NOMO-1 treated with dmso at 0.1 percent for 144 hours (cell line): ENCODE results near the gene NEGR1.

ENCODE experiments used
- DNase-seq: peaks from one replicate; lab custom pipeline; 2025; ENCODE audit not compliant: unreplicated experiment; lab: John Stamatoyannopoulos, UW

The NEGR1 gene

GRCh38 chr1:72051538-72051937 lies 230.8 kb downstream of the NEGR1 start:
- DNase-seq: no peak

- DNase-seq: no peak
Measured at GRCh38 chr1:72050551-72050950, 231.8 kb downstream of the NEGR1 start.

DNA sequence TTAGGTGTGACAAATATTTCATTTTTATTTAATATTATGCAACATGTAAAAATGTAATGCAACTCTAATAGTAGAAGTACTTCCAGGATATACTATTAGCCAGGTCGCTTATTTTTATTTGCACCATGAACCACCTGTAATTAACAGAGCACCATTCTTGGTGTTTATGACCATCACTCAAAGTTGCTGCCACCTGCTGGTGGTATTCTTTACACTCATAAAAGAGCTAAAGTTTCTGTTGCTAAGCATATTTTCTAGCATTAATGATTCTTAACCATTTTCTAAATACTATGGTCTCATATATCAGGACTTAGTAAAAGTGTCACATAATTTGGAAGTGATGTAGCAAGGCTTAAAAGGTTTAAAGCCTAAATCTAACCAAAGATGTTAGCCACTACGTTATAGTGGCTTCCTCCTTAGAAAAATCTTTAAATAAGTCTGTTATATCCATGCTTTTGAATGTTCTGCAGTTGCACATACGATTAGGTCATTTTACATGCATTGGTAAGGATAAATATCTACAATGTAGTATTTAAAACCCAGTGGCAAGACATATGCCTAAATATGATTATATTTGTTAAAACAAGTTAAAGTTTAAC lies 244.5 kb downstream of the NEGR1 start:
- DNase-seq: no peak

GRCh38 chr1:72034827-72035226 lies 247.5 kb downstream of the NEGR1 start:
- DNase-seq: no peak

DNA sequence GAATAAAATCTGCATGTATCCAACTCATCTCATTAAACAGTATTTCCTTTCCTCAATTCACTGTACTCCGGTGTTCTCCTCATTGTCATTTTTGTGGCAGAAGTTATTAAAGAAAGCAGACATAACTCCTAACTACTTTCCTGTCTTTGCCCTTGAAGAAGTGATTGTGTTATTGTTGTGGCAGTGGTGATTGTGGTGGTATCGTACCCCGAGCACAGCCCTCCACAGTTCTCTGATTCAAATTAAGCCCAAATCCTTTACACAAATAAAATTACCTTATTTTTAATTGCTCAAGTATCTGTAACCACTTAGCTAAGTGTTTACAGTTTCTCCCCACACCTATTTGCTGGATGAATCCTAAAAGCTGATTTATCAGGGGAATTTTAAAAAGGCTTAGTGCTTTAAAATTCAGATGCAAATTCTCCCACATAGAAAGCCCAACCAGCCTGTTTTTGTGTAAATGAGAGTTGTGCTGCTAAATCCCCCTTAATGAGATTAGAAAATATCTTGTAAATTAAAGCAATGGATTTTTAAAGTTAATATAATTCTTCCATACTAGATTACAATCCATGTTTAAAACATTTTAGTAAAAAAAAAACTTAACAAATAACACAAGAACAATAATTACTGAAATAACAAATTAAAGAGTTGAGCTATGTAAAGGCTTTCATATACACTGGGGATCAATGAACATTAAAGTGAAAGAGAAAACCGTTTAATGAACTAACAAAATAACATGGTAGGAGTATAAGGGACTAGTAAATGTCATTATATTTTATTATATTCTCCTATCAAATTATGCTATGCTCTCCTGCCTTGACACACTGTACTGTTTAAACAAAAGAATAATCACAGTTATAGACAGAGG lies 259.0 kb downstream of the NEGR1 start:
- no peak for DNase-seq

DNA sequence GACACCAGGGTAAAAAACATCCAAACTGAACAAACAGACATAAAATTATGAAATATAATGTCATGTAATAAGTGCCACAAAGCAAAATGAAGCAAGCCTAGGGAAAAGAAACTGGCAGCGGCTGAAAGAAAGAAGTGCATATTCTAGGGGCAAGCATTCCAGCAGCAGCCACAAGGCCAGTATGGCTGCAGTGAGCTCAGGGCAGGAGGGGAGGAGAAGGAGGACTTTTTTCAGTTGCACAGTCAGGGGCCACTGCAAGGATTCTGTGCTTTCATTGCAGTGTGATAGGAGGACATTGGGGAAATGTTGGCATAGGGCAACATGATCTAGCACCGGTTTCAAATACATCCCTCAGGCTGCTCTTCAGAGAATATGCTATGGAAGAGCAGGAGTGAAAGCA lies 263.8 kb downstream of the NEGR1 start:
- DNase-seq: no peak

DNA sequence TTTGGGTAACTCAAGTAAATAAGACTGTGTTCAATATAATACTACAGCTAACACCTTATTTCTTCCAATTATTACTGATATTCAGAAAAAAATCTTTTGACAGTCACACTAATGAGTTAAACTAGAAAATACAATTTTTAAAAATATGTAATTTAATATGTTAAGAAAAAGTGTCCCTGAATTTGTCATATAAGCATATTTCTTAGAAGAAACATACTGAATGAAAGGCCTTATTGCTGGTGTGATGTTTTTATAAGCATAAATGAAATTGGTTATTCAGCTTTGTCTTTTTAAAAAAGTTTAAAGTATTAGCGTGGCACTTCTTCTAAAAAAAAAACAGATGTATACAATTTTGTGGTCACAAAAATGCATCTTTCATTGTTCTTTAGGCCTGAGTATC lies 267.3 kb downstream of the NEGR1 start:
- no peak for DNase-seq

DNA sequence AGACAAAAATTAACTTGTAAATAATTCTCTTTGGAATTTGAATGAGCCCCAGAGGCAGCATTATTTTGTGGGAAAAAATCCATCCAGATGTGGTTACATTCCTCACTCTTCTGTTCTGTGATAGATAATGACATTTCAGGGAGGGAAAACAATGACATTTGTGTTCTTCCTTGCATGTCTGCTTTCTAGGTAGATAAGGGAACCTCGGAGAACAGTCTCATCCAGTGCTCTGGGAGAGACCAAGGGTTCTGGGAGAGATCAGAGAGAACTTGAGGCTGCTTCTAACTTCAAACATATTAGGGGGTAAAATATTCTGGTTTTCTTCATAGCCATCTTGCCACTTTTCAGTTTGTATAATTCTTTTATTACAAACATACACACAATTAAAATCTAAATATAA lies 269.2 kb downstream of the NEGR1 start:
- DNase-seq: no peak

DNA sequence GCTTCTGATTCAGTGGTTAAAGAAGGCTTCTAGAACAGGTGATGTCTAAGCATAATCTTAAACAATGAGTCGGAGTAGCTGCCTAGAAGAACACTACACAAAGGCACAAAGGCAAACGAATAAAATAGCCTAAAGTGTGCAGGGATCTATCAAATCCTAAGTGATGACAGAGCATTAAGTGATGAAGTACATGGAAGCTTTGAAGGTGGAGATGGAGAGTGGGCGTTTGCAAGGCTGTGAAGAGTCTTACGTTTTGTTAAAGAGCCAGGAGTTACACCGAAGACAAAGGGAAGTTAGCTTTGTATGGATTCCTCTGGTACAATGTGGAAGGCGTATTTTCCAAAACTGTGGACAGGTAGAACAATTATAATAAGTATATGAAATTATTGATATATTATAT lies 270.6 kb downstream of the NEGR1 start:
- no peak for DNase-seq

- no peak for DNase-seq
Measured at GRCh38 chr1:72010094-72010431, 272.3 kb downstream of the NEGR1 start.

DNA sequence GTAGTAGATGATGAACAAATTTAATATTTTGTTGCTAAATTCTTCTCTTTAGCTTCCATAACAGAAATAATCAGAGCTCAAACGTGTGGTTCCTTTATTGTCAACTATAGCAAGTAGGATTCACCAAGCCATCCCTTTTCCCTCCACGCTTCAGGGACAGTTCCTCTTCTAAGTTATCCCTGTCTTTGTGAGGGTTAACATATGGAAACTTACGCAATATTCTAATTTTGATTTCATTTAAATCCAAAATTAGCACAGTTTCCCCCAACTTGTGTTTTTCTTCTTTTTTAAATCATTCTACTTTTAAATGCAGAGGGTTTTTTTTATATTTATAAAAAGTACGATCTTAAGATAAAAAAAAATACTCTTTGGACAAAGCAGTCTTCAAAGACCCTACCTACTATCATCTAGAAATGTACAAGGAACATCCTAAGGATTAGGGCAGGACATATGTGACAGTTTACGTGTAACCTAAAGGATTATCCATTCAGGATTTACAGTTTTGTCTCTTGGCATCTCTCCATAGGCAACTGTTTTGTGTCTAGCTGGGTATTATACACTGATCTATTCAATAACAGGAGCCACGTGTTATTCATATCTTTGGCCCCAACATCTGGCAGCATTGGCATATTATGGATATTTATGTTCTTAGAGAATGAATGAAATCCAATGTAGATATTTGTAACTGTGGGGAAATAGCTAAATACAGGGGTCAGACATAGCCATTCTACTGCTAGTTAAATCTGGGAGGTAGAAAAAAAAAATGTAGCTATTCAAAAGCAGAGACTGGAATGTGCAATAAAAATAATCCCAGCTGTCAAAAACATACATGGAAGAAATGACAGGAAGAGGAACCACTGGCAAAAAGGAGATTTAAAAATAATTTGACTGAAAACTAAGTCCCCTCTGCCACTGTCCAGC lies 272.9 kb downstream of the NEGR1 start:
- no peak for DNase-seq

GRCh38 chr1:72007312-72007711 lies 275.0 kb downstream of the NEGR1 start:
- DNase-seq: no peak

- no peak for DNase-seq
Measured at GRCh38 chr1:72006092-72006491, 276.2 kb downstream of the NEGR1 start.

- no peak for DNase-seq
Measured at GRCh38 chr1:72003092-72003491, 279.2 kb downstream of the NEGR1 start.

GRCh38 chr1:72000809-72001208 lies 281.5 kb downstream of the NEGR1 start:
- DNase-seq: no peak

- DNase-seq: no peak
Measured at GRCh38 chr1:71994646-71995045, 287.7 kb downstream of the NEGR1 start.

DNA sequence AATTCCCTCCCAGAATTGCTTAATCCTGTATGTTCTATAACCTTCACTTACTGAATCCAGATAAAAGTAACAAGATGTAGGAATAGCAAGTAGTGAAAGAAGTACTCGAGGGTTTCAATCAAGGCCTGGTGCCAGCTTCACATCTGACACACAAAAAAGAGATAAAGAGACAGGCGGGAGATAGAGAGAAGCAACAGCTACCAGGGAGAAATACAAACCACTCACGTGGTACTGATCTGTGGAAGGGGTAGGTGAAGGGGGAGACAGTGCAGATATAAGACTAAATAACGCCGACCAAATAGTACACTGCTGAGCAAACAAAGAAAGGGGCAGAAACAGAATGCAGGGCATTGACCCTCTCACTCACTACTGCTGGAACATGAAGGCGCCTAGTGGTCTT lies 295.2 kb downstream of the NEGR1 start:
- no peak for DNase-seq

DNA sequence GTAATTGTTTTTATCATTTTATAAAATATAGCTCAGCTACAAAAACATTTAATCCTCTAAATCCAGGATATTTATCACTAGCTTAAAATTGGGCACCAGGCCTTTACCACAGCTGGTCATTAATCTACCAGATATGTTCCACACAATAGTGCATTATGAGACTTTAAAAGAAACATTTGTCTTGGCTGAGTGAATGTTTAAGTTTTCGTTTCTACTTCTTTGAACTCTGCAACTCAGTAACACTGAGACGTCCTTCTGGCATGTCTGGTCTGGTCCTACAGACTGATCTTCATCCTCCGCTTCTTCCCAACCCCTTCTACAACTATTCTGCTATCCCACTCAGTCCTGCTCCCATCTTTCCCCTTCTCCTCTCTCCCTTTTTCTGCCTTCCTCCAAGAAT lies 296.2 kb downstream of the NEGR1 start:
- no peak for DNase-seq

- no peak for DNase-seq
Measured at GRCh38 chr1:71980556-71980955, 301.8 kb downstream of the NEGR1 start.

DNA sequence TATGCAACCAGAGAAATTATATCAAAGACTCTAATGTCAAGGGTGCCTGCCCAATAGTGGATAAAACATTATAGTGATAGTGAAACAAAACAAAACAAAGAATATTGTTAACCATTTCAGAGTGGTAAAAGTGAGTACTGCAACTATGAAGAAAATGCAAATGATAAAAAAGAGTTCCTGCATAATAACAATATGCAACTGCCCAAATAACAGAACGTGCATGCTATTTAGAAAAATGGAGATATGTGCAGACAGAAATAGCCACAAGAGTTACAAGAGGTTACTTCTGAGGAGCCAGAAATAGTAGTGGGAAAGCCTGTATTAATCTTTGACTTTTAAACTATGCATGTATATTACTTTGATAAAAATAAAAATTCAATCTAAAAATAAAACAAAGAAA lies 302.5 kb downstream of the NEGR1 start:
- no peak for DNase-seq

- no peak for DNase-seq
Measured at GRCh38 chr1:71967670-71968069, 314.7 kb downstream of the NEGR1 start.

DNA sequence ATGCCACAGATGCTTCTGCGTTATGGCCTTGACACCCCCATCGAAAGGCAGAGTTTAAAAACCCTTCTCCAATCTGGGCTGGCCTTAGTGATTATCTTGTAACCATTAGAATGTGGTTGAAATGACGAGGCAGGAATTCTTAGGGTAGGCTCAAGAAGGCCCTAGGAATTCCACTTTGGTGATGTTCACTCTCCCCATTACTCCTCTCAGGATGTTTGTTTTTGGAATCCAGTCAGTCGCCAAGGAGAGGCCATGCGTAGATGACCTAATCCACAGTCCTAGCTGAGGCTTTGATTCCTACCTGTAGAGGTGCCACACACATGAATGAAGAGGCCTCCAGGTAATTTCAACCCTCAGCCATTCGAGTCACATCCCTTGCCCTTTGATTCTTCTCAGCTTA lies 318.2 kb downstream of the NEGR1 start:
- no peak for DNase-seq
